HG03108 (cell line): Measurements from ENCODE around the gene ABHD17C.
A peak's percentile ranks its signal among the peaks of the same experiment; 100 is the strongest.
"Not testable (repeated sequence)": the region's sequence is repeated elsewhere in the genome, so short reads cannot be mapped to it uniquely, and the experiment has no call there.

Experiments
- ATAC-seq: cut with Tn5 transposase; IDR thresholded peaks from one replicate; pipeline ENCODE4 v1.9.1; 2021; ENCODE audit warnings: moderate library complexity; ENCODE audit not compliant: unreplicated experiment

The ABHD17C gene

GRCh38 chr15:80695099-80695910, at the start of gene ABHD17C:
ABHD17C (plus strand) TSS chr15:80695310; CDS start chr15:80695430, 120 bp downstream.
- peak; percentile 63 for ATAC-seq

GRCh38 chr15:80645494-80646065, 49.5 kb upstream of the ABHD17C start:
- no peak for ATAC-seq

GRCh38 chr15:80647424-80647823, 47.7 kb upstream of the ABHD17C start:
- ATAC-seq = not testable (repeated sequence)

GRCh38 chr15:80654299-80654698, 40.8 kb upstream of the ABHD17C start:
- no peak for ATAC-seq

- no peak for ATAC-seq
These were observed 35.7 kb upstream of the ABHD17C start for GRCh38 chr15:80659375-80659774.

- ATAC-seq = no peak
These were observed 35.0 kb upstream of the ABHD17C start for GRCh38 chr15:80660119-80660518.

- ATAC-seq = no peak
These were observed 33.0 kb upstream of the ABHD17C start for GRCh38 chr15:80662129-80662528.

- ATAC-seq = no peak
These were observed 32.2 kb upstream of the ABHD17C start for GRCh38 chr15:80662757-80663553.

GRCh38 chr15:80665151-80665550, 30.0 kb upstream of the ABHD17C start:
- no peak for ATAC-seq

GRCh38 chr15:80667936-80668335, 27.2 kb upstream of the ABHD17C start:
- no peak for ATAC-seq

- ATAC-seq = no peak
These were observed 26.4 kb upstream of the ABHD17C start for GRCh38 chr15:80668546-80669236.

GRCh38 chr15:80669663-80670273, 25.3 kb upstream of the ABHD17C start:
- ATAC-seq = no peak

GRCh38 chr15:80673561-80674244, 21.4 kb upstream of the ABHD17C start:
- ATAC-seq = no peak

- no peak for ATAC-seq
These were observed 20.9 kb upstream of the ABHD17C start for GRCh38 chr15:80674245-80674614.

- ATAC-seq = no peak
These were observed 18.1 kb upstream of the ABHD17C start for GRCh38 chr15:80677041-80677440.

GRCh38 chr15:80679167-80679803, 15.8 kb upstream of the ABHD17C start:
- ATAC-seq = no peak

GRCh38 chr15:80679804-80680175, 15.3 kb upstream of the ABHD17C start:
- ATAC-seq = no peak

GRCh38 chr15:80682201-80682600, 12.9 kb upstream of the ABHD17C start:
- ATAC-seq = no peak

GRCh38 chr15:80684697-80685096, 10.4 kb upstream of the ABHD17C start:
- no peak for ATAC-seq

- ATAC-seq = no peak
These were observed 9.5 kb upstream of the ABHD17C start for GRCh38 chr15:80685628-80686027.
